Measurements from ENCODE around the gene IL16.
A peak's percentile ranks its signal among the peaks of the same experiment; 100 is the strongest.
"Not testable (repeated sequence)": the region's sequence is repeated elsewhere in the genome, so short reads cannot be mapped to it uniquely, and the experiment has no call there.

IL16 gene

DNA sequence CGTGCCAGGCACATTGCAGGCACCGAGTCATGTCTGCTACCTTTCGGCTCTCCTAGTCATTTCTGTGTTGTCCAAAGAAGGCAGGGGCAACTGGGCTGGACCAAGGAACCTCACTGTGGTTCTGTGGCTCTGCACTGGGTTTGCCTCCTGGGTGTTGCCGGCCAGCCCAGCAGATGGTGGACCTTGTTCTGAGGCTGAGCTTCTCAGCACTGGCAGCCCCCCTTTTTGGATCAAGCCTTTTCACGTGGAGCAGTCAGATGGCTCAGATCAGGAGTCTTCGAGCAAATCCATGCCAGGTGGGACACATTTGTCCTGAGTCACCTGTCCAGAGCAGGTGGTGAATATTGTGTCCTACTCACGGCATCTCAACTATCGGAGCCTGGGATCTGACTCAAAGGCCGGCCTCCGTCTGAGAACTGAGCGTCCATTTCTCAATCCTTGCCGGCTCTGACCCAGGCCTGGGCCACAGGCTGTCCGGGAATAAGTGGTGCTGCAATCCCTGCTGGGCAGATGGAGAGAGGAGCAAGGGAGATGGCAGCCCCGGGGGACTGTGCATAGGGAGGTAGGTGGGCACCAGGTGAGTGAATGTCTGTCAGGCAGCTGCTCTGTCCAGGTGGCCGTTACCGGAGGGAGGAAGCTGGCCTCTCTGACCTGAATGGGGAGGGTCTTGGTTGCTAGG, at the start of gene IL16:
Gene IL16 (plus strand): TSS at position 304 of the 679 bp plus-strand sequence. CDS start 28,521 bp downstream, outside the sequence.
- DNase-seq (ENCODE audit: low spot score) = no peak

- no peak for DNase-seq (ENCODE audit: low spot score)
Measured at GRCh38 chr15:81151389-81151788, 45.3 kb upstream of the IL16 start.

GRCh38 chr15:81152339-81152738, 44.3 kb upstream of the IL16 start:
- no peak for DNase-seq (ENCODE audit: low spot score)

DNA sequence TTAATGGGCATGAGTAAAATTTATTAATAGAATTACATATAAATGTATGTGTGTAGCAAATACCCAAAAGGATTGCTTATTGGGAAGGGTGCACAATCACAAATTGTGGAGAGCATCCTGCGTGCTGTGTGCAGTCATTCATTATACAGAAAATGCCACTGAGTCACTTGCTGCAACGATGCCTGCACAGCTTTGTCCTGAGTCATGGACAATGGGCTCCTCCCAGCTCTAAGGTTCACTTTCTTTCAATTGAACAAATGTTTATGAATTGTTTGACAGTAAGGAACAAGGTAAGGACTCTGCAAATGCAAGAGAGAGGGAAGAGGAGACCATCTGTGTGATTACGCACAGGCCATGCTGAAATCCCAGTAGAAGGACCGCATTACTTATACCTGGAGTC, 43.9 kb upstream of the IL16 start:
- peak; percentile 56 for DNase-seq (ENCODE audit: low spot score)

- DNase-seq (ENCODE audit: low spot score) = peak; percentile 49
Measured at GRCh38 chr15:81155375-81156218, 41.1 kb upstream of the IL16 start.

- no peak for DNase-seq (ENCODE audit: low spot score)
Measured at GRCh38 chr15:81156324-81156723, 40.4 kb upstream of the IL16 start.

GRCh38 chr15:81157195-81157938, 39.3 kb upstream of the IL16 start:
- DNase-seq (ENCODE audit: low spot score) = no peak

DNA sequence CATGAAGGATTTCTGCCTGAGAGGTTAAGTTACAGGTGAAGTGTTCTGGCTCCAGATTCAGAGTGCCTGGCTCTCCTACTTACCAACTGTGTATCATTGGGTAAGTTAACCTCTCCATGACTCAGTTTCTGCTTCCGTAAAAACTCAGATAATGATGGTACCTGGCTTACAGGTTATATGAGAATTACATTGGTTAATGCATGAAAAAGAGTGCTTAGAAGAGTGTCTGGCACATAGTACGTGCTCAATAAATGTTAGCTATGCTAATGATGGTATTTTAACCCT, 38.8 kb upstream of the IL16 start:
- DNase-seq (ENCODE audit: low spot score) = no peak

GRCh38 chr15:81158561-81158960, 38.1 kb upstream of the IL16 start:
- not testable (repeated sequence) for DNase-seq (ENCODE audit: low spot score)

- DNase-seq (ENCODE audit: low spot score) = peak; percentile 8
Measured at GRCh38 chr15:81160312-81161159, 36.1 kb upstream of the IL16 start.

GRCh38 chr15:81161160-81161673, 35.5 kb upstream of the IL16 start:
- no peak for DNase-seq (ENCODE audit: low spot score)

GRCh38 chr15:81161851-81162250, 34.8 kb upstream of the IL16 start:
- no peak for DNase-seq (ENCODE audit: low spot score)

- DNase-seq (ENCODE audit: low spot score) = no peak
Measured at GRCh38 chr15:81163961-81164800, 32.5 kb upstream of the IL16 start.

- no peak for DNase-seq (ENCODE audit: low spot score)
Measured at GRCh38 chr15:81165535-81165934, 31.1 kb upstream of the IL16 start.

GRCh38 chr15:81166636-81167305, 29.9 kb upstream of the IL16 start:
- no peak for DNase-seq (ENCODE audit: low spot score)

DNA sequence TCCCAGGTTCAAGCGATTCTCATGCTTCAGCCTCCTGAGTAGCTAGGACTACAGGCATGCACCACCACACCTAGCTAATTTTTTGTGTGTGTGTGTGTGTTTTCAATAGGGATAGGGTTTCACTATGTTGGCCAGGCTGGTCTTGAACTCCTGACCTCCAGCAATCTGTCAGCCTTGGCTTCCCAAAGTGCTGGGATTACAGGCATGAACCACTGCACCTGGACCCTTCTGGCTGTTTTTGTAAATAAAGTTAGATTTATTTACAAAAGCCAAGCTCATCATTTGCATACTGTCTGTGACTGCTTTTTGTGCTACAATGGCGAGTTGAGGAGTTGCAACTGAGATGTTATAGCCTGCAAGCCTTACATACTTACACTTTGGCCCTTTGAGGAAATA, 28.6 kb upstream of the IL16 start:
- no peak for DNase-seq (ENCODE audit: low spot score)

DNA sequence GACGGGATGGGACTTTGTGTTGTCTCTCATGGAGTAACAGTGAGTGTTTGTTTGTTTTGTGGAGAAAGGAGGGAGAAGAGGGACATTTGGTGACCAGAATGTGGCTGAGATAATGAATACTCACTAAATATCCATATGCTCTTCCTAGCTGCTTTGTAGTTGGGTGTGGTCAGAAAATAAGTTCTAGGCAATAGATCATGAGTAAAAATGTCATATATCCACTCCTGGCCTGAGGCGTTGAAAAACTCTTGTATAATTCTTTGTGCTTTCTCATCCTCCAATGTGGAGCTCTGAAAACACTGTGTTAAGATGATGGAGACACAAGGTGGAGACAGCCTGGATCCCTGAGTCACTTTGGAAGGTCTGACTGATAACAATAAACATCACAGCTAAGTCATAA, 28.0 kb upstream of the IL16 start:
- DNase-seq (ENCODE audit: low spot score) = no peak

- DNase-seq (ENCODE audit: low spot score) = no peak
Measured at GRCh38 chr15:81170511-81170910, 26.2 kb upstream of the IL16 start.

DNA sequence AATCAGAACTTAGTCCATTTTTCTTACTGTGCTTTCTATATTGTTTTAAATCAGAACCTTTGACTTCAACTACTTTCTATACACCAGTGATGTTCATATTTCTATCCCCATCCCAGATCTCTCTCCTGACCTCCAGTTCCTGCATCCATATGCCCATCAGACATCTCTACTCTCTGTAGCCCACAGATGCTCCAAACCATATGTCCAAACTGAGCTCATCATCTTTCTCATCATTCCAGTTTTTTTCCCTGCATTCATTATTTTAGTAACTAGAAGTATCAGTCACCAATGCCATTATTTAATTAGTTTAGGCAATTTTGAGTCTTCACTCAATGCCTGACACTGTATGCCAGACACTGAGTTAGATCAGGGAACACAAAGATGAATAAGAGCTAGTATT, 25.4 kb upstream of the IL16 start:
- no peak for DNase-seq (ENCODE audit: low spot score)

DNA sequence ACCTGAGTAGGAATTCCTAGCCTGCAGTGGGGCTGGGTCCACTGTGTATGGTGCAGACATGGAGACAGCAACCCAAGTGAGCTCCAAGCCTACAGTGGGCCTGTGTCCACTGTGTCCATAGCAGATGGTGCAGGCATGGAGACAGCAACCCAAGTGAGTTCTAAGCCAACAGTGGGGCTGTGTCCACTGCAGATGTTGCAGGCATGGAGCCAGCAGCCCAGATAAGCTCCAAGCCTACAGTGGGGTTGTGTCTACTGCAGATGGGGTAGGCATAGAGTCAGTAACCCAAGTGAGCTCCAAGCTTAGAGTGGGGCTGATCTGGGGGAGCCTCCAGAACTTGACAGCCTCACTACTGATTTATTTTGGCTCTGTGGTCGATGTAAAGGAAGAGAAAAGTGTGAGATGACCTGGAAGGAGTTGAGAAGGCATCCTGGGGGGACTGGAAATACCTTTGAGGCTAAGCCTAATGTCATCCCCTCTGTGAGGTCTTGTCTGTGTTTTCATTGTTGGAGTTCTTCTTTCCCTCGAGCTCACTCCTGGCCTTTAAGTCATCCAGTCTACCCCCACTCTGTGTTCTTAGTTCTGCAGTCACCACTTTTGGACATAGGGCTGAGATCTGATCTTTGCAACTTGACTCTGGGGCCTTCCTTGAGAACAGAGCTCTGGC, 22.4 kb upstream of the IL16 start:
- no peak for DNase-seq (ENCODE audit: low spot score)
